Karpas-422 (cell line): Measurements from ENCODE around the gene POMC. TPM values are rescaled to one million over a fixed set of nuclear protein-coding genes. Genes with fewer than 3 reads are reported as not detected.
A peak's percentile ranks its signal among the peaks of the same experiment; 100 is the strongest.
"Not testable (repeated sequence)": the region's sequence is repeated elsewhere in the genome, so short reads cannot be mapped to it uniquely, and the experiment has no call there.

ENCODE experiments used
- DNase-seq: peaks from one replicate; pipeline ENCODE4 v3.0.0-alpha.2; 2015
- H2AFZ ChIP-seq: fragments of 200-600 bp; sonication (generic); 2 replicates; pipeline ENCODE4 v1.6.1; 2014; ENCODE audit warnings: antibody characterized with exemption, low read length, mixed read lengths
- H3K27ac ChIP-seq: fragments of 200-600 bp; sonication (generic); 2 replicates; pipeline ENCODE4 v1.5.1; 2014; ENCODE audit warnings: mild to moderate bottlenecking, low read length, moderate library complexity
- H3K27me3 ChIP-seq: fragments of 200-600 bp; sonication (generic); 2 replicates; pipeline ENCODE4 v1.6.1; 2014; ENCODE audit warnings: low read length, mixed read lengths
- H3K36me3 ChIP-seq: fragments of 200-600 bp; sonication (generic); 2 replicates; pipeline ENCODE4 v1.6.1; 2014; ENCODE audit warnings: low read length, mixed read lengths; ENCODE audit not compliant: insufficient read depth
- H3K4me1 ChIP-seq: fragments of 200-600 bp; sonication (generic); 2 replicates; pipeline ENCODE4 v1.6.1; 2014; ENCODE audit warnings: mild to moderate bottlenecking, low read length, mixed read lengths
- H3K4me2 ChIP-seq: fragments of 200-600 bp; sonication (generic); 2 replicates; pipeline ENCODE4 v1.6.1; 2014; ENCODE audit warnings: low read length, low read depth, mild to moderate bottlenecking; ENCODE audit not compliant: poor library complexity, severe bottlenecking
- H3K4me3 ChIP-seq: fragments of 200-600 bp; sonication (generic); 2 replicates; pipeline ENCODE4 v1.5.1; 2014; ENCODE audit warnings: mild to moderate bottlenecking, antibody characterized with exemption, low read length, mixed read lengths
- H3K79me2 ChIP-seq: fragments of 200-600 bp; sonication (generic); 2 replicates; pipeline ENCODE4 v1.6.1; 2014; ENCODE audit warnings: mild to moderate bottlenecking, low read length, mixed read lengths
- H3K9ac ChIP-seq: fragments of 200-600 bp; sonication (generic); 2 replicates; pipeline ENCODE4 v1.6.0; 2014; ENCODE audit warnings: low read length
- H3K9me2 ChIP-seq: fragments of 200-600 bp; sonication (generic), shearing (Covaris generic); replicated peaks from 2 replicates; pipeline ENCODE4 v1.6.0; 2014; ENCODE audit warnings: mild to moderate bottlenecking, low read length, moderate library complexity; ENCODE audit not compliant: insufficient read depth
- H3K9me3 ChIP-seq: fragments of 300-700, 200-600 bp; sonication (generic); 2 replicates; pipeline ENCODE4 v1.6.1; 2014; ENCODE audit warnings: low read length, mixed read lengths
- H4K20me1 ChIP-seq: fragments of 200-600 bp; sonication (generic); 2 replicates; pipeline ENCODE4 v1.6.1; 2014; ENCODE audit warnings: mild to moderate bottlenecking, antibody characterized with exemption, low read length, low read depth; ENCODE audit not compliant: insufficient read depth
- total RNA-seq: library from RNA; depleted of rRNA; stranded (reverse); fragments of >200 nt; shearing (Covaris generic); gene quantifications from 2 replicates; pipeline ENCODE4 v1.2.3, GENCODE V29; 2014; ENCODE audit warnings: low replicate concordance

Gene POMC
- total RNA-seq, 1 experiment from 2014 or later: 0.45 TPM

DNA sequence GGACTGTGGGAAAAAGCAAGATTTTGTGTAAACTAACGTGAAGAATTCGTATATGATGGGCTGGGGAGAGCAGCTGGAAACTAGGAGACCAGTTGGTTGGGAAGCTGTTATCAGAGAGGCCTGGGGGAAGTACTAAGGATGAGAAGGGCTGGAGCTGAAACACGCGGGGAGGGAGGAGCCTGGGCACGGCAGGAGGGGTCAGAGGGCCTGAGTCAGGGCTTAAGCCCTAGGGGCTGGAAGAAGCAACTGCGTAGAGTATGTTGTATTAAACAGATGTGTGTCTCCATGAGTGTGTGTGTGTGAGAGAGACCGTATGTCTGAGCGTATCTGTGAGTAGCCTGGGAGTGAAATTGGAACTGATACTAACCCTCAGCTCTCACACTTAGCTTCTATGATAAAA, 8.4 kb downstream of the POMC start:
- Histone ChIP-seq H3K27ac (no peak overlapping the region), H2AFZ (no peak overlapping the region), H3K9me3 (no peaks in the 10 kb centered on the region), H3K4me3 (no peak overlapping the region), H3K4me2 (no peak overlapping the region), H3K9ac (no peak overlapping the region), H3K36me3 (no peaks in the 10 kb centered on the region), H3K9me2 (no peaks in the 10 kb centered on the region), H3K27me3 (no peaks in the 10 kb centered on the region), H3K4me1 (no peaks in the 10 kb centered on the region), H3K79me2 (no peaks in the 10 kb centered on the region), H4K20me1 (0 out of 2 replicates have a peak, but pooled peaks cover 4% of the 10 kb centered on the region)
- DNase-seq: no peak

DNA sequence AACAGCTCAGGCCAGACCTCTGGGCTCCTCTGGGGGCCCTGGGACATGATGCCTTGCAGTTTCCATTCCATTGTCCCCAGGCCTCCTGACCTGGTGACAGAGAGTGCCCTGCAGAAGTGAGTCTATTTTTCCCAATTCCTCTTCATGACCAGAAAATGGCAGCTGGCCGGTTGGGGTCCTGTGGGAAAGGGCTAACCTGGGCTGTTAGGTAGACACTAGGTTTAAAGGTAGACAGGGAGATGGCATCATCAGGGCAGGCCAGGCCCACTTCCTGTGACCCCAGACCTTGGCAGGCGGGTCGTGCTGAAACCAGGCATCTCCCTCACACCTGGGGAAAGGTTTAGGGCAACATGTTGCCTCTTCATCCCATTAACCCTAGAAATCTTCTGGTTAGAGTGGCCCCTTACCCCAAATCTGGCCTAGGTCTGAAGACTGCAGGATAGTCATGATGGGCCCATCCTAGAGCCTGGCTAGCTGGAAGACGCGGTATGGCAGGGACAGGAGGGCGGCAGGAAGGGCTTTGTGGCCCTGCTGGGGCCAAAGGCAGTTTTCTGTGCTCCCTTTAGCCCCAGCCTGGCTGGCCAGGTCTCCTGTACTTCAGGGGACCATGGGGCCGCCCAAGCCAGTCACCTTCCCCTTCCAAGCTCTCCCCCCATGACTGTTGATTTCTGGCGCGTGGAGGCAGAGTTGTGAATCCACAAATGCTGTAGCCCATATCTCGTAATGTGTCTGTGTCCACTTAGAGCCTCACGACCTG, 10.1 kb downstream of the POMC start:
- Histone ChIP-seq H3K4me3 (no peak overlapping the region), H3K9me2 (no peaks in the 10 kb centered on the region), H3K9me3 (no peaks in the 10 kb centered on the region), H2AFZ (no peak overlapping the region), H3K36me3 (no peaks in the 10 kb centered on the region), H3K4me2 (no peak overlapping the region), H3K79me2 (no peaks in the 10 kb centered on the region), H3K27ac (no peak overlapping the region), H3K27me3 (no peaks in the 10 kb centered on the region), H4K20me1 (0 out of 2 replicates have a peak, but pooled peaks cover 4% of the 10 kb centered on the region), H3K9ac (no peak overlapping the region), H3K4me1 (no peaks in the 10 kb centered on the region)
- no peak for DNase-seq

DNA sequence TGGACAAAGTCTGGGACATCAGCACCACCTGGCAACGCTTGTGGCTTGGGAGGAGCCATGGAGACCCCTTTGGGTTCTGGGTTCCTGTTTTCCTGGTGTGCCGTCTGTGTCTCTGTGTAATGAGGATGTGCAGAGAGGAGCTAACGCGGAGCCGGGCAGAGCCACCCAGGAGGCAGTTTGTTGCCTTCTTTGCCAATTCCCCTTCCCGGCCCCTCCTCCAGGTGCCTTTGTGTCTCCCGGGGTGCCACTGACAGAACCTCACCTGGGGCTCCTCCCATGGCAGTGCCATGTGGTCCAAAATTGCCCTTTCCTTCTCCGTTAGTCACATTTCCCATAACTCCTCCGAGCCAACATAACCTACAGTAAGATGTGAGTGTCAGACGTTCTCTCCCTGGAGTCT, 13.0 kb downstream of the POMC start:
- Histone ChIP-seq H3K79me2 (no peaks in the 10 kb centered on the region), H3K4me3 (no peak overlapping the region), H3K36me3 (no peaks in the 10 kb centered on the region), H3K4me1 (no peaks in the 10 kb centered on the region), H3K9me3 (no peaks in the 10 kb centered on the region), H2AFZ (no peak overlapping the region), H3K27ac (no peak overlapping the region), H3K9ac (no peak overlapping the region), H3K9me2 (no peaks in the 10 kb centered on the region), H4K20me1 (no peaks in the 10 kb centered on the region), H3K27me3 (no peaks in the 10 kb centered on the region), H3K4me2 (no peak overlapping the region)
- DNase-seq: no peak

DNA sequence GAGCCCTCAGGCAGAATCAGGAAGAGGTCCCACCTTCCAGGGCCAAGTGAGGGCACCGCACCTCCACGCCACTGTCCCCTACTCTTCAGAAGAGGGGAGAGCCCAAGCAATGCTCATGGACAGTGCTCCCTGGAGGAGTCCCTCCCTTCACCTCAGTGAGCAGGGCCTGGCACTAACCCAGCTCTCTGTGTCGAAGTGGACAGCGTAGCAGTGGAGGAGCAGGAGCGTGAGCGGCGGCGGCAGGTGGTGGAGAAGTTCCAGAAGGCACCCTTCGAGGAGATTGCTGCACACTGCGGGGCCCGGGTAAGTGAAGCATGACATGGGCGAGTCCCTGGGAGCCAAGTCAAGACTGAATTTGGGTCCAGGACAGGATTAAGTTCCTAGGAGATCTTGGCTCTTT, 16.7 kb downstream of the POMC start:
- no peak overlapping the region for H2AFZ ChIP-seq
- no peaks in the 10 kb centered on the region for H3K4me1 ChIP-seq
- no peak for DNase-seq
- H4K20me1 ChIP-seq: no peaks in the 10 kb centered on the region
- no peaks in the 10 kb centered on the region for H3K9me2 ChIP-seq
- no peaks in the 10 kb centered on the region for H3K9me3 ChIP-seq
- no peaks in the 10 kb centered on the region for H3K27me3 ChIP-seq
- no peak overlapping the region for H3K4me3 ChIP-seq
- H3K9ac ChIP-seq: no peak overlapping the region
- no peaks in the 10 kb centered on the region for H3K36me3 ChIP-seq
- H3K27ac ChIP-seq: no peak overlapping the region
- no peak overlapping the region for H3K4me2 ChIP-seq
- no peaks in the 10 kb centered on the region for H3K79me2 ChIP-seq

DNA sequence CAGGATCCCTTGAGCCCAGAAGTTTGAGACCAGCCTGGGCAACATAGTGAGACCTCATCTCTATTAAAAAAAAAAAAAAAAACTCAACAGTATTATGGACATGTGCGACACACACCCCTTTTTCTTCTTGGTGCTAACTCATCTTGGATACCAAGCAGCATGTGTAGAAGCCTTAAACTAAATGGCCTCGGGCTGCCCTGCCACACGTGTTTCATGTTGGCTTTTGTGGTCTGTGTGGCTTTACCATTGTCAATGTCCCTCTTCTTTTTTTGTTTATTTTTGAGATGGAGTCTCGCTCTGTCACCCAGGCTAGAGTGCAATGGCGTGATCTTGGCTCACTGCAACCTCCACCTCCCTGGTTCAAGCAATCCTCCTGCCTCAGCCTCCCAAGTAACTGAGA, 17.4 kb downstream of the POMC start:
- not testable (repeated sequence) for H3K27ac ChIP-seq, H3K27me3 ChIP-seq, H3K4me2 ChIP-seq, H3K79me2 ChIP-seq, H3K9me3 ChIP-seq, H3K9ac ChIP-seq, H3K9me2 ChIP-seq, H3K36me3 ChIP-seq, H2AFZ ChIP-seq, H3K4me3 ChIP-seq, H4K20me1 ChIP-seq, H3K4me1 ChIP-seq
- DNase-seq: peak; percentile 28

DNA sequence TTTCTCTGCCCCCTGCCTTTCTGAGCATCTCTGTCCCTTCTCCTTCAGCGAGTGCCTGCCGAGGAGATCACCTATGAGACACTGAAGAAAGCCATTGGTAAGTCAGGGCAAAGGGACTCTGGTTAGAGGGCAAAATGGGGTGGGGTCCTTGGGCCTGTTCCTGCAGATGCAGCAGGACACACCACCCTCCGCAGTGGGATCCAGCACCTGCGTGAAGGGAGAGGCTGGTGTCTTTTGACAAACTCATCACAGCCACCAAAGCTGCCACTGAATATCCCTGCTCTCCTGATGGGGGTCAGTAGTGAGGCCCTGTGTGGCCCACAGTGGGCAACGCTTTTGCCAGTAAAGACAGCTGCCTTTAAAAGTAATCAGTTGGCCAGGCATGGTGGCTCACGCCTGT, 18.7 kb downstream of the POMC start:
- Histone ChIP-seq H3K9me2 (no peaks in the 10 kb centered on the region), H2AFZ (no peak overlapping the region), H3K4me3 (no peak overlapping the region), H3K9me3 (no peaks in the 10 kb centered on the region), H3K36me3 (no peaks in the 10 kb centered on the region), H3K27ac (no peak overlapping the region), H3K79me2 (no peaks in the 10 kb centered on the region), H3K27me3 (no peaks in the 10 kb centered on the region), H4K20me1 (no peaks in the 10 kb centered on the region), H3K9ac (no peak overlapping the region), H3K4me2 (no peak overlapping the region), H3K4me1 (no peaks in the 10 kb centered on the region)
- peak; percentile 27 for DNase-seq

DNA sequence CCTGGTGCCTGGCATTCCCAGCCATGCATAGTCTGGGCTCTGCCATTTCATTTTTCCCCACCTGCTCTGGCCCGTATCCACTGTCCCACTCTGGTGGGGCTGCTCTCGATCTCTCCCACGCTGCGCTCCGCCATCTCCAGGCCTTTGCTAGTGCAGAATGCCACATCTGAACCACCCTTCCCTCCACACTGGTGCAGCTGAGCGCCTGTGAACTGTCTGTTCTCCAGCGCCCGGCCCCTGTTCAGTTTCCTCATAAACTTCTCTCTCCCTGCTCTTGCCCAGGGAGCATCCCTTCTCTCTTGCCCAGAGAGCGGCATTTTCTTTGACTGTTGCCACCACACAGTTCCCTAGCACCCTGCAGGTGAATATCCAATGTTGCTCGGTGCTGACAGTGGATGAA, 21.5 kb downstream of the POMC start:
- Histone ChIP-seq H3K9me3 (no peaks in the 10 kb centered on the region), H2AFZ (no peak overlapping the region), H3K27me3 (no peaks in the 10 kb centered on the region), H3K36me3 (no peaks in the 10 kb centered on the region), H3K9ac (no peak overlapping the region), H3K4me2 (no peak overlapping the region), H3K79me2 (no peaks in the 10 kb centered on the region), H3K4me3 (no peak overlapping the region), H3K4me1 (no peaks in the 10 kb centered on the region), H3K9me2 (no peaks in the 10 kb centered on the region), H4K20me1 (no peaks in the 10 kb centered on the region), H3K27ac (no peak overlapping the region)
- DNase-seq: no peak

DNA sequence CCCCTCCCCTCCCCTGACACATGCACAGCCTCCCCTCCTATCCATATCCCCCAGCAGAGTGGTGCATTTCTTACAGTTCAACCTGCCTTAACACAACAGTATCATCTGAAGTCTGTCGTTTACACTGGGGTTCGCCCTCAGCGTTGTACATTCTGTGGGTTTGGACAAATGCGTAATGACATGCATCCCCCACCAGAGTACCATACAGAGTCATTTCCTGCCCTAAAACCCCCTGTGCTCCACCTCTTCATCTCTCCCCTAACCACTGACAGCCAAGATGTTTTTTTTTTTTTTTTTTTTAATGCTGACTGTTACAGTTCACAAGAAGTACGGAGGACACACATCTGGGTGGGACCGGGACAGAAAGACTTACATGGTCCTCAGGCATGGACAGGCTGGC, 22.6 kb downstream of the POMC start:
- Histone ChIP-seq H3K9ac (no peak overlapping the region), H2AFZ (no peak overlapping the region), H3K4me2 (no peak overlapping the region), H3K9me2 (no peaks in the 10 kb centered on the region), H4K20me1 (no peaks in the 10 kb centered on the region), H3K36me3 (no peaks in the 10 kb centered on the region), H3K9me3 (no peaks in the 10 kb centered on the region), H3K4me3 (no peak overlapping the region), H3K79me2 (no peaks in the 10 kb centered on the region), H3K27ac (no peak overlapping the region), H3K27me3 (no peaks in the 10 kb centered on the region), H3K4me1 (no peaks in the 10 kb centered on the region)
- no peak for DNase-seq
